IPS-20b (cell line): Measurements from ENCODE around the gene CNOT3.
"Not testable (repeated sequence)": the region's sequence is repeated elsewhere in the genome, so short reads cannot be mapped to it uniquely, and the experiment has no call there.

Experiments
- H3K27ac ChIP-seq: one replicate; pipeline ENCODE4 v1.5.1; 2013; ENCODE audit warnings: low read length
- H3K27me3 ChIP-seq: 2 replicates; pipeline ENCODE4 v1.6.1; 2013; ENCODE audit warnings: mild to moderate bottlenecking, low read length, inconsistent platforms; ENCODE audit not compliant: insufficient read depth
- H3K36me3 ChIP-seq: 2 replicates; pipeline ENCODE4 v1.6.1; 2013; ENCODE audit warnings: low read depth, mild to moderate bottlenecking, inconsistent platforms, low read length, moderate library complexity; ENCODE audit not compliant: insufficient read depth
- H3K4me1 ChIP-seq: 2 replicates; pipeline ENCODE4 v1.6.1; 2013; ENCODE audit warnings: mild to moderate bottlenecking, control low read depth, inconsistent platforms, low read length, moderate library complexity; ENCODE audit not compliant: insufficient read depth
- H3K4me3 ChIP-seq: 2 replicates; pipeline ENCODE4 v1.5.1; 2013; ENCODE audit warnings: mild to moderate bottlenecking, low read length, inconsistent platforms
- H3K9ac ChIP-seq: 2 replicates; pipeline ENCODE4 v1.6.1; 2013; ENCODE audit warnings: low read depth, mild to moderate bottlenecking, inconsistent platforms, low read length, moderate library complexity
- H3K9me3 ChIP-seq: 2 replicates; pipeline ENCODE4 v1.6.1; 2013; ENCODE audit warnings: mild to moderate bottlenecking, low read depth, low read length, inconsistent platforms; ENCODE audit not compliant: insufficient read depth

Gene CNOT3

GRCh38 chr19:54164369-54165068, 27.0 kb downstream of the CNOT3 start:
- no peak overlapping the region for H3K9ac ChIP-seq
- peaks cover 6% of the 10 kb centered on the region; the same call in 1 of the 2 replicates for H3K27me3 ChIP-seq
- H3K27ac ChIP-seq = no peak overlapping the region
- no peaks in the 10 kb centered on the region for H3K9me3 ChIP-seq
- H3K36me3 ChIP-seq = no peaks in the 10 kb centered on the region
- no peaks in the 10 kb centered on the region; the same call in 1 of the 2 replicates for H3K4me1 ChIP-seq
- H3K4me3 ChIP-seq = peak overlapping the region; percentile 59; the same call in 1 of the 2 replicates

GRCh38 chr19:54165222-54165621, 27.7 kb downstream of the CNOT3 start:
- Histone ChIP-seq H3K36me3 (no peaks in the 10 kb centered on the region), H3K27ac (no peak overlapping the region), H3K4me1 (no peaks in the 10 kb centered on the region; the same call in 1 of the 2 replicates), H3K9me3 (no peaks in the 10 kb centered on the region), H3K4me3 (no peak overlapping the region), H3K9ac (no peak overlapping the region), H3K27me3 (peaks cover 6% of the 10 kb centered on the region; the same call in 1 of the 2 replicates)

- Histone ChIP-seq H3K4me3 (no peak overlapping the region), H3K9me3 (no peaks in the 10 kb centered on the region), H3K4me1 (peaks cover under 1% of the 10 kb centered on the region; the same call in 1 of the 2 replicates), H3K27ac (no peak overlapping the region), H3K36me3 (no peaks in the 10 kb centered on the region), H3K9ac (no peak overlapping the region), H3K27me3 (peaks cover 4% of the 10 kb centered on the region; the same call in 1 of the 2 replicates)
Observed at GRCh38 chr19:54168174-54168917, 30.8 kb downstream of the CNOT3 start.

GRCh38 chr19:54169149-54169740, 31.7 kb downstream of the CNOT3 start:
- H3K4me3 ChIP-seq = no peak overlapping the region
- H3K36me3 ChIP-seq = no peaks in the 10 kb centered on the region
- no peak overlapping the region for H3K9ac ChIP-seq
- H3K4me1 ChIP-seq = peaks cover 3% of the 10 kb centered on the region; the same call in 1 of the 2 replicates
- H3K27me3 ChIP-seq = no peaks in the 10 kb centered on the region
- no peak overlapping the region for H3K27ac ChIP-seq
- no peaks in the 10 kb centered on the region for H3K9me3 ChIP-seq

GRCh38 chr19:54171736-54172431, 34.3 kb downstream of the CNOT3 start:
- not testable (repeated sequence) for H3K9me3 ChIP-seq, H3K9ac ChIP-seq, H3K27me3 ChIP-seq, H3K4me3 ChIP-seq, H3K27ac ChIP-seq, H3K4me1 ChIP-seq, H3K36me3 ChIP-seq

- H3K4me3 ChIP-seq = peak within 1 kb of the TSS; percentile 63
- peaks cover 7% of the 10 kb centered on the region for H3K36me3 ChIP-seq
- peaks cover 3% of the 10 kb centered on the region; the same call in 1 of the 2 replicates for H3K4me1 ChIP-seq
- H3K27ac ChIP-seq = peak within 1 kb of the TSS; percentile 32
- H3K9me3 ChIP-seq = no peaks in the 10 kb centered on the region
- H3K27me3 ChIP-seq = no peaks in the 10 kb centered on the region
- peak within 1 kb of the TSS; percentile 52; the same call in 1 of the 2 replicates for H3K9ac ChIP-seq
Observed at GRCh38 chr19:54172471-54173358, 35.2 kb downstream of the CNOT3 start, which contains the start of gene TMC4. TMC4 (minus strand) TSS chr19:54173160; CDS start chr19:54173117, 43 bp downstream.

GRCh38 chr19:54173359-54173699, 35.8 kb downstream of the CNOT3 start:
- Histone ChIP-seq H3K27ac (no peak overlapping the region), H3K4me3 (peak overlapping the region; percentile 63; the same call in 1 of the 2 replicates), H3K9ac (no peak overlapping the region), H3K9me3 (no peaks in the 10 kb centered on the region), H3K27me3 (no peaks in the 10 kb centered on the region), H3K36me3 (peaks cover 10% of the 10 kb centered on the region), H3K4me1 (peaks cover 3% of the 10 kb centered on the region; the same call in 1 of the 2 replicates)

GRCh38 chr19:54173951-54174834, 36.6 kb downstream of the CNOT3 start:
- Histone ChIP-seq H3K27me3 (no peaks in the 10 kb centered on the region), H3K9me3 (no peaks in the 10 kb centered on the region), H3K4me1 (peaks cover 3% of the 10 kb centered on the region; the same call in 1 of the 2 replicates), H3K27ac (no peak overlapping the region), H3K9ac (no peak overlapping the region), H3K36me3 (peaks cover 16% of the 10 kb centered on the region), H3K4me3 (no peak overlapping the region)

GRCh38 chr19:54178581-54179261, 41.2 kb downstream of the CNOT3 start:
- Histone ChIP-seq H3K4me3 (no peak overlapping the region), H3K4me1 (no peaks in the 10 kb centered on the region), H3K27ac (no peak overlapping the region), H3K9me3 (no peaks in the 10 kb centered on the region), H3K9ac (no peak overlapping the region), H3K27me3 (no peaks in the 10 kb centered on the region), H3K36me3 (peaks cover 35% of the 10 kb centered on the region)
